Activated naive CD8-positive, alpha-beta T cell treated with anti-CD3 and anti-CD28 coated beads for 36 hours (primary cell): ENCODE data around the gene YTHDF1. TPM values are rescaled to one million over a fixed set of nuclear protein-coding genes. Genes with fewer than 3 reads are reported as not detected.

Source experiments
- DNase-seq: peaks from one replicate; pipeline ENCODE4 v3.0.0; 2021
- H3K27ac Mint-ChIP-seq: one replicate; pipeline ENCODE4 v1.8.0; 2022; ENCODE audit warnings: mild to moderate bottlenecking, moderate library complexity, mixed read lengths
- H3K27me3 Mint-ChIP-seq: one replicate; pipeline ENCODE4 v1.8.0; 2022; ENCODE audit warnings: mild to moderate bottlenecking, mixed read lengths
- H3K36me3 Mint-ChIP-seq: one replicate; pipeline ENCODE4 v1.8.0; 2021; ENCODE audit warnings: mild to moderate bottlenecking, mixed read lengths
- H3K4me1 Mint-ChIP-seq: one replicate; pipeline ENCODE4 v1.8.0; 2021; ENCODE audit warnings: mixed read lengths
- H3K4me3 Mint-ChIP-seq: one replicate; pipeline ENCODE4 v1.8.0; 2022; ENCODE audit warnings: mild to moderate bottlenecking, moderate library complexity, mixed read lengths
- H3K9me3 Mint-ChIP-seq: one replicate; pipeline ENCODE4 v1.8.0; 2022; ENCODE audit warnings: mixed read lengths
- total RNA-seq, 2 experiments: library from RNA; stranded (reverse); gene quantifications; one replicate each; pipeline ENCODE4 v1.2.3, GENCODE V29; 2021

YTHDF1 gene
- total RNA-seq, 2 experiments from 2014 or later = 47.4 to 48.3 TPM

GRCh38 chr20:63239431-63239830, 23.5 kb upstream of the YTHDF1 start:
- Mint-ChIP-seq H3K4me3 (no peak overlapping the region), H3K27me3 (peaks cover 6% of the 10 kb centered on the region), H3K9me3 (no peaks in the 10 kb centered on the region), H3K36me3 (no peaks in the 10 kb centered on the region), H3K27ac (no peak overlapping the region), H3K4me1 (peaks cover 2% of the 10 kb centered on the region)
- DNase-seq = no peak

GRCh38 chr20:63238514-63239125, 22.7 kb upstream of the YTHDF1 start:
- Mint-ChIP-seq H3K27me3 (peaks cover 13% of the 10 kb centered on the region), H3K36me3 (no peaks in the 10 kb centered on the region), H3K4me1 (peaks cover 2% of the 10 kb centered on the region), H3K4me3 (no peak overlapping the region), H3K27ac (no peak overlapping the region), H3K9me3 (no peaks in the 10 kb centered on the region)
- DNase-seq = no peak

GRCh38 chr20:63238031-63238430, 22.1 kb upstream of the YTHDF1 start:
- no peaks in the 10 kb centered on the region for H3K36me3 Mint-ChIP-seq
- no peak overlapping the region for H3K4me3 Mint-ChIP-seq
- H3K4me1 Mint-ChIP-seq = peaks cover 2% of the 10 kb centered on the region
- H3K27ac Mint-ChIP-seq = no peak overlapping the region
- H3K9me3 Mint-ChIP-seq = no peaks in the 10 kb centered on the region
- H3K27me3 Mint-ChIP-seq = peaks cover 16% of the 10 kb centered on the region
- no peak for DNase-seq

- DNase-seq = no peak
- no peaks in the 10 kb centered on the region for H3K36me3 Mint-ChIP-seq
- H3K4me3 Mint-ChIP-seq = no peak overlapping the region
- peaks cover 2% of the 10 kb centered on the region for H3K4me1 Mint-ChIP-seq
- no peaks in the 10 kb centered on the region for H3K9me3 Mint-ChIP-seq
- H3K27ac Mint-ChIP-seq = no peak overlapping the region
- H3K27me3 Mint-ChIP-seq = peaks cover 31% of the 10 kb centered on the region
Observed at GRCh38 chr20:63236116-63236837, 20.3 kb upstream of the YTHDF1 start.

- no peak for DNase-seq
- Mint-ChIP-seq H3K4me1 (peaks cover 2% of the 10 kb centered on the region), H3K9me3 (no peaks in the 10 kb centered on the region), H3K36me3 (no peaks in the 10 kb centered on the region), H3K4me3 (no peak within 1 kb of the TSS), H3K27me3 (peaks cover 39% of the 10 kb centered on the region), H3K27ac (no peak within 1 kb of the TSS)
Observed at GRCh38 chr20:63235399-63235983, 19.6 kb upstream of the YTHDF1 start, which contains the start of gene BIRC7. Gene BIRC7, plus strand, starts transcription at chr20:63235905. Its CDS starts 192 bp downstream, at chr20:63236097.

- no peaks in the 10 kb centered on the region for H3K36me3 Mint-ChIP-seq
- no peak overlapping the region for H3K27ac Mint-ChIP-seq
- peaks cover 45% of the 10 kb centered on the region for H3K27me3 Mint-ChIP-seq
- no peaks in the 10 kb centered on the region for H3K9me3 Mint-ChIP-seq
- H3K4me3 Mint-ChIP-seq = no peak overlapping the region
- DNase-seq = peak; percentile 37
- peaks cover 2% of the 10 kb centered on the region for H3K4me1 Mint-ChIP-seq
Observed at GRCh38 chr20:63234693-63235398, 18.9 kb upstream of the YTHDF1 start.

GRCh38 chr20:63233924-63234323, 18.0 kb upstream of the YTHDF1 start:
- H3K9me3 Mint-ChIP-seq = no peaks in the 10 kb centered on the region
- DNase-seq = no peak
- H3K27me3 Mint-ChIP-seq = peaks cover 54% of the 10 kb centered on the region
- H3K4me1 Mint-ChIP-seq = peaks cover 2% of the 10 kb centered on the region
- no peak overlapping the region for H3K4me3 Mint-ChIP-seq
- no peaks in the 10 kb centered on the region for H3K36me3 Mint-ChIP-seq
- no peak overlapping the region for H3K27ac Mint-ChIP-seq

- Mint-ChIP-seq H3K4me3 (no peak overlapping the region), H3K27ac (no peak overlapping the region), H3K4me1 (peaks cover 2% of the 10 kb centered on the region), H3K9me3 (no peaks in the 10 kb centered on the region), H3K27me3 (peaks cover 61% of the 10 kb centered on the region), H3K36me3 (no peaks in the 10 kb centered on the region)
- DNase-seq = no peak
Observed at GRCh38 chr20:63233061-63233344, 17.1 kb upstream of the YTHDF1 start.

- no peak overlapping the region for H3K27ac Mint-ChIP-seq
- no peak overlapping the region for H3K4me3 Mint-ChIP-seq
- H3K36me3 Mint-ChIP-seq = no peaks in the 10 kb centered on the region
- no peaks in the 10 kb centered on the region for H3K9me3 Mint-ChIP-seq
- no peak for DNase-seq
- H3K4me1 Mint-ChIP-seq = peaks cover 2% of the 10 kb centered on the region
- peaks cover 61% of the 10 kb centered on the region for H3K27me3 Mint-ChIP-seq
Observed at GRCh38 chr20:63232235-63233060, 16.5 kb upstream of the YTHDF1 start.

- no peak for DNase-seq
- Mint-ChIP-seq H3K27ac (no peak overlapping the region), H3K36me3 (no peaks in the 10 kb centered on the region), H3K4me3 (no peak overlapping the region), H3K4me1 (peaks cover 2% of the 10 kb centered on the region), H3K27me3 (peaks cover 61% of the 10 kb centered on the region), H3K9me3 (no peaks in the 10 kb centered on the region)
Observed at GRCh38 chr20:63230800-63231268, 14.9 kb upstream of the YTHDF1 start.

GRCh38 chr20:63228806-63229205, 12.9 kb upstream of the YTHDF1 start:
- H3K36me3 Mint-ChIP-seq = no peaks in the 10 kb centered on the region
- DNase-seq = no peak
- H3K4me3 Mint-ChIP-seq = no peak overlapping the region
- H3K27ac Mint-ChIP-seq = no peak overlapping the region
- no peaks in the 10 kb centered on the region for H3K4me1 Mint-ChIP-seq
- no peaks in the 10 kb centered on the region for H3K9me3 Mint-ChIP-seq
- H3K27me3 Mint-ChIP-seq = peaks cover 50% of the 10 kb centered on the region

- Mint-ChIP-seq H3K4me3 (no peak overlapping the region), H3K9me3 (no peaks in the 10 kb centered on the region), H3K27ac (no peak overlapping the region), H3K27me3 (peaks cover 40% of the 10 kb centered on the region), H3K4me1 (no peaks in the 10 kb centered on the region), H3K36me3 (no peaks in the 10 kb centered on the region)
- no peak for DNase-seq
Observed at GRCh38 chr20:63227260-63227659, 11.3 kb upstream of the YTHDF1 start.

- Mint-ChIP-seq H3K4me1 (no peaks in the 10 kb centered on the region), H3K4me3 (no peak overlapping the region), H3K27ac (no peak overlapping the region), H3K9me3 (no peaks in the 10 kb centered on the region), H3K36me3 (no peaks in the 10 kb centered on the region), H3K27me3 (peaks cover 30% of the 10 kb centered on the region)
- no peak for DNase-seq
Observed at GRCh38 chr20:63226042-63226943, 10.4 kb upstream of the YTHDF1 start.

- no peak for DNase-seq
- peaks cover 18% of the 10 kb centered on the region for H3K27me3 Mint-ChIP-seq
- H3K36me3 Mint-ChIP-seq = no peaks in the 10 kb centered on the region
- no peaks in the 10 kb centered on the region for H3K9me3 Mint-ChIP-seq
- H3K4me3 Mint-ChIP-seq = no peak overlapping the region
- H3K27ac Mint-ChIP-seq = no peak overlapping the region
- H3K4me1 Mint-ChIP-seq = no peaks in the 10 kb centered on the region
Observed at GRCh38 chr20:63225082-63225454, 9.1 kb upstream of the YTHDF1 start.
